Embryonic facial prominence (tissue), 1 donor: ENCODE measurements around the gene IPO13.

Experiments
- DNase-seq: peaks from one replicate; pipeline ENCODE4 v3.0.0-alpha.2; 2016; ENCODE audit errors: extremely low spot score

The IPO13 gene

DNA sequence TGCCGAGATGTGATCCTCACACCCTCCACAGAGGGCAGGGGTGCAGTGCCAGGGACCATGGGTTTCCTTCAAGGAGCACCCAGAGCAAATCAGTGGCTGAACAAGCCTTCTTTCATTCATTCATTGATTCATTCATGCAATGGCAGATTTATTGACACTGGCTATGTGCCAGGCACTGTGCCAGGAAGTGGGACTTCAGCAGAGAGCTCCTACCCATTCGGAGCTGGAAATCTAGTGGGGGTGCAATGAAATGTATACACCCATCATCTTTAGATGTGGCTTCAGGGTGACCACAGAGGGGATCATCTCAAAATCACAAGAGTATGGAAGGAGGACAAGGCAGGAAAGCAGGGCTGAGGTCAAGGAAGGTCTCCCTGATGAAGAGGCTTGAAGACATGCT lies 65.7 kb downstream of the IPO13 start:
- DNase-seq: no peak

DNA sequence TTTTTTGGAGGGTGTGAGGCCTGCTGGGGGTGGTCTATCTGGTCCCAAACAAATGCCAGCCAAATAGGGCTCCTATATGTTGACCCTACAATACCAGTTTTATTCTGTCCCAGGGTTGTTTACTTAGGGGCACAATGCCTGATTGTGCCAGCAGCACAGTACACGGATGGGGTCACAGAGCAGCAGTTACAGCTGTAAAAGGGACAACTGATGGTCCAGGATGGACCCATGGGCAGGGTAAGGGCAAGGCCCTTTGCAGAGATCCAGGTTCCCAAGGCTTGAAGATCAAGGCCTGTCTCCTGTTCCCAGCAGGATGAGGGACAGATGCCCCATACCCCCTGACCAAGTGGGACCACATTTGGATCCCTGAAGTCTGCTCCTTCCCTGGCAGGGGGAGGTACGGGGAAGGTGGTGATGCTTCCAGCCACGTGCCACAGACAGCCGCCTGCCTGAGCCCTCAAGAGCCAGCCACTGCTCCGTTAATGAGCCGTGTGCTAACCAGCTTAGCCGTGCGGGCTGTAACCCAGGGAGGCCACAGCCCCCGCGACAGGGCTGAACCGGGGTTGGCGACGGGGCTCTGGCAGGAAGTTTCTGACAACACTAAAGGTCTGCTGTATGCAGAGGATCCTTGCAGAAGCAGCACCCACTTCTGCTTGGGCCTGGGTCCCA lies 66.3 kb downstream of the IPO13 start:
- DNase-seq: no peak

DNA sequence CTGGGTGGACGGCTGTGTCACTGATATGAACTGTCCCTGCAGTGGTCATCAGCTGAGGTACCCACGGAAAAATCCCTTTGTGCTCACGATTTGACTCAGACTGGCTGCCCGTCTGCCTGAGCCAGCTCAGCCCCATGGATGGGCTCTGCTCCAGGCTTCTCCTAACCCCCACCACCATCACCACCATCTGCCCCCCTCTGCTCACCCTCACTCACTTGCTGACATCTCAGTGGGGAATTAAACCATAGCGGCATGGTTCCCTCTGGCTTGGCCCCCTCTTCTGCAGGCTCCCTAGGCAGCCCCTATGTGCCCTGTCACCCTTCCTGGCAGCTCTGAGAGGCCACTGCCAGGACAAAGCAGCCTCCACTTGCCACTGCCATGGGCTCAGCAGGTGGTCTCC lies 67.2 kb downstream of the IPO13 start:
- no peak for DNase-seq

- DNase-seq: no peak
These were observed 67.8 kb downstream of the IPO13 start for GRCh38 chr1:44014365-44015104.

DNA sequence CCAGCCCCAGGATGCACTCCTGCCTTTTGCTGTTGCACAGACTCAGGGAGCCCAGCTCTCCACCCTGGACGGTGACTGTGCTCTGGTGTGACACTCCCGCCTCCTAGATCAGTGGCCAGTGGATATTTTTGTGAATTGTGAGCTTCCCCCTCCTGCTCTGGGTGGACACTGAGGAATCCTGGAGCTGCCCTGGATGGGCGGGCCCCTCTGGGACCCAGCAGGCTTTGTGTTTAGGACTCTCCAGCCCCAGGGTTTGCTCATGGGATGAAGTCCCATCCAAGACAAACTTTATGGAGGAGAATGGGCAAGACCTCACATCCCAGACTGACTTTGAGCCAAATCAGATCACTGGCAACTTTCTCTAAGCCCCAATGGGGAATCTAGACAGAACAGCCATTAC lies 68.5 kb downstream of the IPO13 start:
- DNase-seq: no peak

DNA sequence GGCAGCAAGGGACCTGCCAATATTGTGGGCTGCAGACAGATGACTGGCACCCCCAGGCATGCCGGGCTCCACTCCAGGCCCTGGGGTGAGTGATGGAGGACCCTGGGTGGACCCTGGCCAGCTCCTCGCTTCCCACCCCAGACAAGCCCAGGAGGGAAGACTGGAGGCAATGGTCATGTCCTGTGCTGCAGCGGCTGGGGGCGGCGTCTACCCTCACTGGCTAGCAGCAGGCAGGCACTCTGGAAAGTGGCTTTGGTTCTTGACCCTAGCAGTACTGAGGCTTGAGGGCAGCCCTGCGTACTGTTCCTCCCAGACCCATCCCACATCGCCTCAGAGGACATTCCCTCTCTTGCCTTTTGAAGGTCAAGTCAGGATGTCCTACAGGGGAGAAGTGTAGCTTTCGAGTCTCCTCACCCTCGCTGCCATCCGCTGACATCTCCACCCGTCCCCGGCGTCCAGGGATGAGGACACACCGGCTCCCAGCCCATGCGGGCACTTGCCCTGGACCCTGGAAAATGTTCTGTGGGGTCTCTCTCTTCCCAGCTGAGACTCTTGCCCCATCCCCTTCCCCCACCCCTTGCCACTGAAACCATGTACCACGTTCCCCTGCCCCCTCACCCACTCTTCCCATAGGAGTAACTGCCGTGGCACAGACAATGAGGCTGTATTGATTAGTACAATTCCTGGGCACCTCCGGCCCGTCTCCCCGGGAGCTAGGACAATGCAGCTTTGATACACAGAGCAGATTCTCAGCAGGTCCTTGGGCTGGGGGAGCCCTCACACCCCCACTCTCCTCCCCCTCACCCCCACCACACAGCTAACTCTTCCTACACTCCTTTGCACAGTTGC lies 69.5 kb downstream of the IPO13 start:
- no peak for DNase-seq

DNA sequence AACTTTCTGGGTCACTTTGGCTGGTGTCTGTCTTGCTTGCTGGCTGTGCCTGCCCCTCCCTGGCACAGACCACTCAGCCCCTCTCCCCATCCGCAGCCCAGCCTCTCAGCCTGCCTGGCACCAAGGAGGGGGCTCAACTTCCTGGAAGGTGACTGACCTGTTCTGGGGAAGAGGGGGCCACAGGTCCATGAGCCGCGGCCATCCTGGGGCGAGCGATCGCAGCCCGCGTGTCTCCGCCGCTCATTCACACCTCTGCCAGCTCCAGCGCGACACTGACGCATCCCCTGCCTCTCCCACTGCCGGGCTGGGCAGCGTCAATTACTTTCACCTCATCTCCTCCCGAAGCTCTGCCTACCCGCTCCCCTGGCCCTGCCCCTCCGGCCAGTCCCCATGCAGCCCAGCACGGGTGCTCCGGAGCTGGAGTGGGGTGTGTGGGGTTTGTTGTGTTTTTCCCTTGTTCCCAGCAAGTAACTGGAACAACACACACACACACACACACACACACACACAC lies 70.2 kb downstream of the IPO13 start:
- DNase-seq: no peak
